ENCODE measurements around the gene TBC1D5.

TBC1D5 gene

GRCh38 chr3:17747174-17747889, 4.9 kb upstream of the TBC1D5 start:
- no peak overlapping the region for H3K27ac ChIP-seq
- no peak for TF ChIP-seq CTCF (conservative IDR thresholded peaks at IDR 0.05)

- no peak overlapping the region for H3K27ac ChIP-seq
- no peak for TF ChIP-seq CTCF (conservative IDR thresholded peaks at IDR 0.05)
Measured at GRCh38 chr3:17745894-17746293, 3.5 kb upstream of the TBC1D5 start.

- TF ChIP-seq CTCF (conservative IDR thresholded peaks at IDR 0.05) = no peak
- H3K27ac ChIP-seq = no peak overlapping the region
Measured at GRCh38 chr3:17745301-17745700, 2.9 kb upstream of the TBC1D5 start.

GRCh38 chr3:17744693-17745092, 2.3 kb upstream of the TBC1D5 start:
- TF ChIP-seq CTCF (conservative IDR thresholded peaks at IDR 0.05) = no peak
- H3K27ac ChIP-seq = peak overlapping the region; percentile 100; the same call in 1 of the 2 replicates

GRCh38 chr3:17743658-17743995, 1.2 kb upstream of the TBC1D5 start:
- peak overlapping the region; percentile 100 for H3K27ac ChIP-seq

GRCh38 chr3:17742880-17743657, 638 bp upstream of the TBC1D5 start:
- H3K27ac ChIP-seq = peak overlapping the region; percentile 100

More at GRCh38 chr3:17743658-17743995, 1.2 kb upstream of the TBC1D5 start:
- TF ChIP-seq CTCF (conservative IDR thresholded peaks at IDR 0.05) = no peak

More at GRCh38 chr3:17742880-17743657, 638 bp upstream of the TBC1D5 start:
- no peak for TF ChIP-seq CTCF (conservative IDR thresholded peaks at IDR 0.05)
